DOHH2 (cell line): ENCODE measurements around the gene UBTD2.
"Not testable (repeated sequence)": the region's sequence is repeated elsewhere in the genome, so short reads cannot be mapped to it uniquely, and the experiment has no call there.

Experiments
- H3F3A ChIP-seq: fragments of 200-600 bp; sonication (generic), shearing (Covaris generic); 2 replicates; pipeline ENCODE4 v1.6.0; 2016; ENCODE audit warnings: antibody characterized with exemption, mild to moderate bottlenecking; ENCODE audit not compliant: control insufficient read depth, insufficient read depth
- H3K27ac ChIP-seq: fragments of 200-600 bp; sonication (generic); 2 replicates; pipeline ENCODE4 v1.5.1; 2014; ENCODE audit warnings: low read depth, mild to moderate bottlenecking, low read length, moderate library complexity
- H3K27me3 ChIP-seq: fragments of 200-600 bp; sonication (generic); 2 replicates; pipeline ENCODE4 v1.6.1; 2014; ENCODE audit warnings: mild to moderate bottlenecking, low read length, mixed read lengths; ENCODE audit not compliant: control insufficient read depth
- H3K36me3 ChIP-seq: fragments of 200-600 bp; sonication (generic); 2 replicates; pipeline ENCODE4 v1.6.1; 2014; ENCODE audit warnings: mild to moderate bottlenecking, low read length, moderate library complexity, mixed read lengths; ENCODE audit not compliant: control insufficient read depth
- H3K4me1 ChIP-seq: fragments of 200-600 bp; sonication (generic); 2 replicates; pipeline ENCODE4 v1.6.1; 2014; ENCODE audit warnings: mild to moderate bottlenecking, low read length, mixed read lengths; ENCODE audit not compliant: control insufficient read depth
- H3K4me2 ChIP-seq: fragments of 200-600 bp; sonication (generic); 2 replicates; pipeline ENCODE4 v1.6.0; 2014; ENCODE audit warnings: mild to moderate bottlenecking, low read length, moderate library complexity
- H3K4me3 ChIP-seq: fragments of 200-600 bp; sonication (generic); 2 replicates; pipeline ENCODE4 v1.5.1; 2014; ENCODE audit warnings: mild to moderate bottlenecking, low read length, mixed read lengths
- H3K79me2 ChIP-seq: fragments of 200-600 bp; sonication (generic); 2 replicates; pipeline ENCODE4 v1.6.1; 2014; ENCODE audit warnings: mild to moderate bottlenecking, low read length, mixed read lengths; ENCODE audit not compliant: control insufficient read depth
- H3K9me2 ChIP-seq: fragments of 200-600 bp; sonication (generic); replicated peaks from 2 replicates; pipeline ENCODE4 v1.6.1; 2014; ENCODE audit warnings: mild to moderate bottlenecking, low read length, mixed read lengths; ENCODE audit not compliant: control insufficient read depth
- H3K9me3 ChIP-seq: fragments of 200-600 bp; sonication (generic); 2 replicates; pipeline ENCODE4 v1.6.1; 2014; ENCODE audit warnings: antibody characterized with exemption, low read length, mixed read lengths; ENCODE audit not compliant: control insufficient read depth, insufficient read depth
- H4K20me1 ChIP-seq: fragments of 200-600 bp; sonication (generic); 2 replicates; pipeline ENCODE4 v1.6.0; 2014; ENCODE audit warnings: low read depth, mild to moderate bottlenecking, antibody characterized with exemption, low read length, moderate library complexity; ENCODE audit not compliant: control insufficient read depth, insufficient read depth
- EZH2phosphoT487 ChIP-seq: fragments of 200-600 bp; sonication (generic); IDR thresholded peaks from 2 replicates; pipeline ENCODE4 v1.6.1; 2017; ENCODE audit warnings: borderline replicate concordance, mild to moderate bottlenecking, antibody characterized with exemption, low read length, moderate library complexity, mixed read lengths
- TF ChIP-seq, protein P1 (sequence below): fragments of 200-600 bp; sonication (generic); IDR thresholded peaks from one replicate; pipeline ENCODE4 v1.5.1; 2014; ENCODE audit warnings: antibody characterized with exemption, mild to moderate bottlenecking, low read depth, low read length; ENCODE audit not compliant: poor library complexity, severe bottlenecking

Gene UBTD2

DNA sequence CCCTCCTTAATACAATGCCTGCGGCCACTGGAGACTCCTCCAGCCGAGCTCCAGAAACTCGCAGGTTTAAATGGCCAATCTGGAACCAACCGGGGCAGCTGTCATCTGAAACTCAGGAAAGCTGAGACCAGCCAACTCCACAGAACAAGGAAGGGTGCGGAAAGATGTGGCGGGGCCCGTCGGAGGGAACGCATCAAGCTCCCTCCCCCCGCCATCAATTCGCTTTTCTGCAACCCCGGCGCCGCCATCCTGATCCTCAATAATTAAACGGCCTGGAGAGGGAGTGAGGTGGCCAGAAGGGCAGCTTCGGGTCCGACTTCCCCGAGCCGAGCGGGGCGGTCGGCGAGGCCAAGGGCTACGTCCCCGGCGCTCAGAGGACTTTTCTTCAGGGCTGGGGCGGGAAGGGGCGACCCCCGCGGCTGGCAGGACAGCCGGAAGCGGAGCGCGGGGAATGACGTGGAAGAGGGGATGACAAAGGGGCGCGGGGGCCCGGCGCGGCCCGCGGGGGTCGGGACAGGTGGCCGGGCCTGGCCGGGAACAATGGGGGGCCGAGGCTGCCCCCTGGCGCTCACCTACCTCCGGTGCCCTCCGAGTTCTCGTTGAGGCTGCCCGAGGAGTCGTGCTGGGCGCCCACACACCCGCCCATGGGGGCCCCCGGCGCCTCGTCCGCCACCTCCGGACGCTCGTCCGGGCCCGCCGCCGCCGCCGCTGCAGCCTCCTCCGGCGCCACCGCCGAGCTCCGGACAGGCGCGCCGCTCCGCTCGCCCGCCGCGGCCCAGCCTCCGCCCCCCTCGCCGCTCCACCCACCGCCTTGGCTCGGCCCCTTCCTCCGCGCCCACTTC is at the start of gene UBTD2:
Gene UBTD2, minus strand, starts transcription at position 745 of the 842 bp plus-strand sequence. Its CDS starts 99 bp downstream, at position 646.
- TF ChIP-seq, protein P1, sequence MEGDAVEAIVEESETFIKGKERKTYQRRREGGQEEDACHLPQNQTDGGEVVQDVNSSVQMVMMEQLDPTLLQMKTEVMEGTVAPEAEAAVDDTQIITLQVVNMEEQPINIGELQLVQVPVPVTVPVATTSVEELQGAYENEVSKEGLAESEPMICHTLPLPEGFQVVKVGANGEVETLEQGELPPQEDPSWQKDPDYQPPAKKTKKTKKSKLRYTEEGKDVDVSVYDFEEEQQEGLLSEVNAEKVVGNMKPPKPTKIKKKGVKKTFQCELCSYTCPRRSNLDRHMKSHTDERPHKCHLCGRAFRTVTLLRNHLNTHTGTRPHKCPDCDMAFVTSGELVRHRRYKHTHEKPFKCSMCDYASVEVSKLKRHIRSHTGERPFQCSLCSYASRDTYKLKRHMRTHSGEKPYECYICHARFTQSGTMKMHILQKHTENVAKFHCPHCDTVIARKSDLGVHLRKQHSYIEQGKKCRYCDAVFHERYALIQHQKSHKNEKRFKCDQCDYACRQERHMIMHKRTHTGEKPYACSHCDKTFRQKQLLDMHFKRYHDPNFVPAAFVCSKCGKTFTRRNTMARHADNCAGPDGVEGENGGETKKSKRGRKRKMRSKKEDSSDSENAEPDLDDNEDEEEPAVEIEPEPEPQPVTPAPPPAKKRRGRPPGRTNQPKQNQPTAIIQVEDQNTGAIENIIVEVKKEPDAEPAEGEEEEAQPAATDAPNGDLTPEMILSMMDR: peak; percentile 60
- no peak for TF ChIP-seq EZH2phosphoT487
- peaks cover 52% of the 10 kb centered on the region for H3K79me2 ChIP-seq
- peaks cover 10% of the 10 kb centered on the region for H3F3A ChIP-seq
- H3K27ac ChIP-seq: peak within 1 kb of the TSS; percentile 69
- no peaks in the 10 kb centered on the region for H3K9me2 ChIP-seq
- H4K20me1 ChIP-seq: 0 out of 2 replicates have a peak, but pooled peaks cover 6% of the 10 kb centered on the region
- H3K36me3 ChIP-seq: peaks cover 29% of the 10 kb centered on the region
- H3K9me3 ChIP-seq: no peaks in the 10 kb centered on the region
- H3K4me3 ChIP-seq: peak within 1 kb of the TSS; percentile 92
- no peaks in the 10 kb centered on the region for H3K27me3 ChIP-seq
- peaks cover 44% of the 10 kb centered on the region for H3K4me1 ChIP-seq
- H3K4me2 ChIP-seq: peak within 1 kb of the TSS; percentile 94

GRCh38 chr5:172326901-172327300 is 43.3 kb upstream of the UBTD2 start:
- H4K20me1 ChIP-seq, H3K27me3 ChIP-seq, H3K27ac ChIP-seq, H3K4me3 ChIP-seq, H3F3A ChIP-seq, H3K9me2 ChIP-seq, H3K4me2 ChIP-seq, H3K36me3 ChIP-seq, H3K79me2 ChIP-seq, H3K9me3 ChIP-seq: not testable (repeated sequence)
- peaks cover 12% of the 10 kb centered on the region for H3K4me1 ChIP-seq

DNA sequence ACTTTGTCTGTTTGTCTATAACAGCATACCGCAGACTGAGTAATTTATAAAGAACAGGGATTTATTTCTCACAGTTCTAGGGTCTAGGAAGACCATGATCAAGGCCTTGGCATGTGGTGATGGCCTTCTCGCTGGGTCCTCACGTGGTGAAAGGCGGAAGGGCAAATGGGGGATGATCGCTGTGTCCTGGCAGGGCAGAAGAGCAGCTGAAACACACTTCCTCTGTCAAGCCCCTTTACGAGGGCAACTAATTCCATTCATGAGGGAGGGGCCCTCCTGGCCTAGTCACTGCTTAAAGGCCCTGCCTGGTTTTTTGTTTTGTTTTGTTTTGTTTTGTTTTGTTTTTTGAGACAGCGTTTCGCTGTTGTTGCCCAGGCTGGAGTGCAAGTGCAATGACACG is 41.9 kb upstream of the UBTD2 start:
- no peaks in the 10 kb centered on the region for H3K9me3 ChIP-seq
- H3K9me2 ChIP-seq: no peaks in the 10 kb centered on the region
- no peaks in the 10 kb centered on the region for H4K20me1 ChIP-seq
- TF ChIP-seq EZH2phosphoT487: no peak
- TF ChIP-seq, protein P1: no peak
- H3F3A ChIP-seq: peaks cover 9% of the 10 kb centered on the region
- peaks cover 25% of the 10 kb centered on the region for H3K4me1 ChIP-seq
- no peak overlapping the region for H3K27ac ChIP-seq
- 0 out of 2 replicates have a peak, but pooled peaks cover 6% of the 10 kb centered on the region for H3K27me3 ChIP-seq
- H3K4me3 ChIP-seq: no peak overlapping the region
- no peaks in the 10 kb centered on the region for H3K36me3 ChIP-seq
- no peaks in the 10 kb centered on the region for H3K79me2 ChIP-seq
- H3K4me2 ChIP-seq: no peak overlapping the region
